GM12878 (cell line): ENCODE data around the gene OSBPL5. TPM values are rescaled to one million over a fixed set of nuclear protein-coding genes. Genes with fewer than 3 reads are reported as not detected.

Source experiments
- ATAC-seq: fragments of 200-7000 bp; cut with Tn5 transposase; 3 replicates; pipeline ENCODE4 v1.9.1; 2020; ENCODE audit warnings: mild to moderate bottlenecking, moderate library complexity
- BruUV-seq: library from RNA; stranded (reverse); fragments of 400-500 nt; replicated peaks from 2 replicates; lab custom pipeline; 2021; lab: Mats Ljungman, UMichigan
- CTCF ChIA-PET: fragments of 300-600 bp; sonication (Branson Sonifier 250); formaldehyde crosslinking; extraction: SDS; loops from one replicate; lab custom pipeline; 2021; ENCODE audit warnings: inconsistent platforms; lab: Yijun Ruan, JAX
- POLR2A ChIA-PET: fragments of 350-600 bp; formaldehyde crosslinking; extraction: SDS; loops from one replicate; lab custom pipeline; 2021; ENCODE audit warnings: inconsistent platforms; lab: Charles Lee
- RAD21 ChIA-PET: fragments of 300-600 bp; sonication (Branson Sonifier 250); formaldehyde crosslinking; loops from one replicate; lab custom pipeline; 2023; ENCODE audit warnings: antibody characterized with exemption; ENCODE audit not compliant: unreplicated experiment; lab: Charles Lee
- SMC1A ChIA-PET: fragments of 300-600 bp; sonication (Branson Sonifier 250); formaldehyde crosslinking; loops from one replicate; lab custom pipeline; 2023; ENCODE audit not compliant: unreplicated experiment, uncharacterized antibody; lab: Charles Lee
- DNase-seq: peaks from one replicate; pipeline ENCODE4 v3.0.0-alpha.2; 2011; ENCODE audit warnings: low read depth, low spot score
- FAIRE-seq: peaks from 3 replicates; lab custom pipeline; 2011; peaks lifted over from hg19 to GRCh38; lab: Jason Lieb, UNC
- H2AFZ ChIP-seq: 2 replicates; pipeline ENCODE4 v1.6.0; 2011; ENCODE audit warnings: low read depth, low read length, control low read depth; ENCODE audit not compliant: control insufficient read depth
- H3K27ac ChIP-seq: 2 replicates; pipeline ENCODE4 v1.5.1; 2011; ENCODE audit warnings: control low read depth; ENCODE audit not compliant: control insufficient read depth, insufficient read depth
- H3K27me3 ChIP-seq, 2 experiments: replicated peaks in 1 of 2; 2 replicates each; pipeline versions ENCODE4 v1.6.0 to v1.6.1; 2011; ENCODE audit warnings: low read length in 1 of 2; ENCODE audit not compliant: control insufficient read depth in 2 of 2, insufficient read depth in 2 of 2
- H3K36me3 ChIP-seq, 2 experiments: 2 replicates each; pipeline ENCODE4 v1.5.1; 2011; ENCODE audit warnings: low read length in 1 of 2; ENCODE audit not compliant: control insufficient read depth in 2 of 2, insufficient read depth in 2 of 2
- H3K4me1 ChIP-seq: 2 replicates; pipeline ENCODE4 v1.6.1; 2011; ENCODE audit warnings: mild to moderate bottlenecking, low read length, moderate library complexity, mixed read lengths; ENCODE audit not compliant: control insufficient read depth, insufficient read depth
- H3K4me2 ChIP-seq: 2 replicates; pipeline ENCODE4 v1.6.0; 2011; ENCODE audit warnings: control low read depth; ENCODE audit not compliant: control insufficient read depth, insufficient read depth
- H3K4me3 ChIP-seq: fragments of 200-600 bp; sonication (generic); 2 replicates; pipeline ENCODE4 v1.5.1; 2016
- H3K79me2 ChIP-seq: 2 replicates; pipeline ENCODE4 v1.6.0; 2011; ENCODE audit warnings: low read length; ENCODE audit not compliant: control insufficient read depth, insufficient read depth
- H3K9ac ChIP-seq: 2 replicates; pipeline ENCODE4 v1.8.0; 2011; ENCODE audit warnings: low read length, control low read depth, mixed read lengths; ENCODE audit not compliant: control insufficient read depth, insufficient read depth
- H3K9me3 ChIP-seq: replicated peaks from 3 replicates; pipeline ENCODE4 v1.5.1; 2011; ENCODE audit warnings: mild to moderate bottlenecking, low read length; ENCODE audit not compliant: control insufficient read depth, insufficient read depth
- H4K20me1 ChIP-seq: 2 replicates; pipeline ENCODE4 v1.6.0; 2011; ENCODE audit not compliant: control insufficient read depth, insufficient read depth
- ASH2L ChIP-seq: fragments of 300-600, 200-600 bp; sonication (generic); IDR thresholded peaks from 2 replicates; pipeline ENCODE4 v1.6.1; 2017; ENCODE audit warnings: low read depth, mild to moderate bottlenecking, borderline replicate concordance
- CBFB ChIP-seq: IDR thresholded peaks from 2 replicates; pipeline ENCODE4 v1.6.1; 2016; ENCODE audit warnings: antibody characterized with exemption, low read depth
- CEBPB ChIP-seq, 2 experiments: fragments of 150-350 bp in 1 of 2; IDR thresholded peaks; 2 replicates each; pipeline ENCODE4 v1.6.1; 2012 to 2014; ENCODE audit warnings: low read depth in 2 of 2, low read length in 2 of 2, borderline replicate concordance in 1 of 2, inconsistent platforms in 1 of 2
- CREM ChIP-seq: IDR thresholded peaks from 2 replicates; pipeline ENCODE4 v1.6.1; 2014; ENCODE audit warnings: antibody characterized with exemption, low read depth
- EP300 ChIP-seq, 2 experiments: fragments of 150-350 bp in 1 of 2; IDR thresholded peaks; 2 replicates each; pipeline ENCODE4 v1.6.1; 2011 to 2012; ENCODE audit warnings: low read depth in 2 of 2, low read length in 2 of 2, borderline replicate concordance in 1 of 2, improper control_type of control experiment in 1 of 2, inconsistent platforms in 1 of 2; ENCODE audit not compliant: control insufficient read depth in 1 of 2
- HDGF ChIP-seq: fragments of 450-650 bp; IDR thresholded peaks from 2 replicates; pipeline ENCODE4 v1.6.1; 2016; ENCODE audit warnings: antibody characterized with exemption
- IKZF2 ChIP-seq, 2 experiments: fragments of 450-650 bp; IDR thresholded peaks; 2 replicates each; pipeline ENCODE4 v1.6.1; 2017; ENCODE audit warnings: mild to moderate bottlenecking in 2 of 2, moderate library complexity in 2 of 2
- MTA2 ChIP-seq: fragments of 450-650 bp; IDR thresholded peaks from 2 replicates; pipeline ENCODE4 v1.6.1; 2016; ENCODE audit warnings: low read depth, mild to moderate bottlenecking, moderate library complexity
- NR2C1 ChIP-seq: fragments of 450-650 bp; IDR thresholded peaks from 2 replicates; pipeline ENCODE4 v1.6.1; 2017; ENCODE audit warnings: antibody characterized with exemption, mild to moderate bottlenecking, moderate library complexity
- POLR2AphosphoS5 ChIP-seq: IDR thresholded peaks from 2 replicates; pipeline ENCODE4 v1.6.1; 2011; ENCODE audit warnings: mild to moderate bottlenecking, low read length, inconsistent platforms
- TCF7 ChIP-seq: IDR thresholded peaks from 2 replicates; pipeline ENCODE4 v1.6.1; 2014; ENCODE audit warnings: antibody characterized with exemption, borderline replicate concordance
- ZNF207 ChIP-seq: fragments of 450-650 bp; IDR thresholded peaks from 2 replicates; pipeline ENCODE4 v1.6.1; 2014; ENCODE audit warnings: antibody characterized with exemption, mild to moderate bottlenecking, borderline replicate concordance
- ZZZ3 ChIP-seq: IDR thresholded peaks from 2 replicates; pipeline ENCODE4 v1.6.1; 2011; ENCODE audit warnings: low read depth; ENCODE audit not compliant: control insufficient read depth, insufficient read length
- WGBS: methylation state at CpG from one replicate; pipeline ENCODE4 v1.1.6; 2016; ENCODE audit warnings: low lambda C conversion rate; ENCODE audit not compliant: insufficient replicate concordance, insufficient coverage; ENCODE audit errors: missing lambda C conversion rate; 5-methylcytosine and 5-hydroxymethylcytosine counted together
- in situ Hi-C: fragments of 300-500 bp; cut with MboI; formaldehyde crosslinking; loops from 9 replicates; pipeline ENCODE4 v1.14.3; 2018; ENCODE audit warnings: mixed read lengths
- intact Hi-C: fragments of 100-400 bp; cut with micrococcal nuclease; formaldehyde crosslinking; loops from one replicate; pipeline ENCODE4 v1.14.2; 2022; ENCODE audit not compliant: unreplicated experiment
- polyA plus RNA-seq, 11 experiments: library from polyadenylated mRNA; depleted of rRNA in 4 of 11; unstranded in 6 of 11; stranded (reverse) in 5 of 11; fragments of >200 nt; fragmentation: Nextera tagmentation in 4 of 11; fragmentation: Illumina TruSeq in 1 of 11; extraction: Ambion mirVana in 4 of 11; extraction: Trizol in 1 of 11; gene quantifications; 1 replicate in 1 of 11; 2 replicates in 10 of 11; pipeline versions ENCODE4 v1.2.1 to v1.2.3, GENCODE V29; 2011 to 2016; ENCODE audit warnings: inconsistent platforms in 2 of 11, missing spikeins in 2 of 11, low read depth in 1 of 11
- total RNA-seq, 4 experiments: library from RNA; depleted of rRNA in 3 of 4; stranded (reverse); fragments of >200 nt in 3 of 4; fragmentation: Illumina TruSeq in 1 of 4; extraction: Trizol in 1 of 4; gene quantifications; 2 replicates each; pipeline versions ENCODE4 v1.2.1 to v1.2.3, GENCODE V29; 2013 to 2021
- TF ChIP-seq, protein P1 (sequence below): fragments of 450-650 bp; IDR thresholded peaks from 2 replicates; pipeline ENCODE4 v1.6.1; 2016; ENCODE audit warnings: mild to moderate bottlenecking
- TF ChIP-seq, protein P2 (sequence below): fragments of 450-650 bp; formaldehyde crosslinking; IDR thresholded peaks from 2 replicates; pipeline ENCODE4 v1.4.0; 2020; ENCODE audit warnings: mild to moderate bottlenecking, moderate library complexity

OSBPL5 gene
- total and polyA plus RNA-seq, 10 of the 15 experiments (the other 5 are each of a cell fraction or from before 2014, with no cell fraction given) = not detected

DNA sequence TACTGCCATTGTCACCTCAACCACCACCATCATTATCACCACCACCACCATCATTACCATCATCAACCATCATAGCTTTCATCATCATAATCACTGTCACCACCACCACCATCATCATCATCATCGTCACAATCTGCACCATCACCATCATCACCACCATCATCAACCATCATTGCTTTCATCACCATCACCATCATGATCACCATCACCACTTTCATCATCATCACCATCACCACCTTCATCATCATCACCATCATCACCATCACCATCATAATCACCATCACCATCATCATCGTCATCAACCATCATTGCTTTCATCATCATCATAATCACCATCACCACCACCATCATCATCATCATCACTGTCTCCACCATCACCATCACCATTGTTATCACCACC lies 8.7 kb upstream of the OSBPL5 start:
- no TSS peak for BruUV-seq
- no peak overlapping the region for H3K4me2 ChIP-seq
- intact Hi-C loops = no loop called here
- DNase-seq = no peak
- TF ChIP-seq, protein P1, sequence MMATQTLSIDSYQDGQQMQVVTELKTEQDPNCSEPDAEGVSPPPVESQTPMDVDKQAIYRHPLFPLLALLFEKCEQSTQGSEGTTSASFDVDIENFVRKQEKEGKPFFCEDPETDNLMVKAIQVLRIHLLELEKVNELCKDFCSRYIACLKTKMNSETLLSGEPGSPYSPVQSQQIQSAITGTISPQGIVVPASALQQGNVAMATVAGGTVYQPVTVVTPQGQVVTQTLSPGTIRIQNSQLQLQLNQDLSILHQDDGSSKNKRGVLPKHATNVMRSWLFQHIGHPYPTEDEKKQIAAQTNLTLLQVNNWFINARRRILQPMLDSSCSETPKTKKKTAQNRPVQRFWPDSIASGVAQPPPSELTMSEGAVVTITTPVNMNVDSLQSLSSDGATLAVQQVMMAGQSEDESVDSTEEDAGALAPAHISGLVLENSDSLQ = no peak
- TF ChIP-seq ZZZ3 = no peak
- TF ChIP-seq EP300 (IDR thresholded peaks at IDR 0.05; ENCODE audit: borderline replicate concordance in 1 of 2, control insufficient read depth in 1 of 2, low read depth in 2 of 2, low read length in 2 of 2) = no peak
- TF ChIP-seq CBFB = no peak
- TF ChIP-seq IKZF2 (IDR thresholded peaks at IDR 0.05) = no peak
- no peak for TF ChIP-seq ASH2L
- TF ChIP-seq ZNF207 = no peak
- no peak for TF ChIP-seq NR2C1
- no peak for TF ChIP-seq POLR2AphosphoS5
- TF ChIP-seq, protein P2, sequence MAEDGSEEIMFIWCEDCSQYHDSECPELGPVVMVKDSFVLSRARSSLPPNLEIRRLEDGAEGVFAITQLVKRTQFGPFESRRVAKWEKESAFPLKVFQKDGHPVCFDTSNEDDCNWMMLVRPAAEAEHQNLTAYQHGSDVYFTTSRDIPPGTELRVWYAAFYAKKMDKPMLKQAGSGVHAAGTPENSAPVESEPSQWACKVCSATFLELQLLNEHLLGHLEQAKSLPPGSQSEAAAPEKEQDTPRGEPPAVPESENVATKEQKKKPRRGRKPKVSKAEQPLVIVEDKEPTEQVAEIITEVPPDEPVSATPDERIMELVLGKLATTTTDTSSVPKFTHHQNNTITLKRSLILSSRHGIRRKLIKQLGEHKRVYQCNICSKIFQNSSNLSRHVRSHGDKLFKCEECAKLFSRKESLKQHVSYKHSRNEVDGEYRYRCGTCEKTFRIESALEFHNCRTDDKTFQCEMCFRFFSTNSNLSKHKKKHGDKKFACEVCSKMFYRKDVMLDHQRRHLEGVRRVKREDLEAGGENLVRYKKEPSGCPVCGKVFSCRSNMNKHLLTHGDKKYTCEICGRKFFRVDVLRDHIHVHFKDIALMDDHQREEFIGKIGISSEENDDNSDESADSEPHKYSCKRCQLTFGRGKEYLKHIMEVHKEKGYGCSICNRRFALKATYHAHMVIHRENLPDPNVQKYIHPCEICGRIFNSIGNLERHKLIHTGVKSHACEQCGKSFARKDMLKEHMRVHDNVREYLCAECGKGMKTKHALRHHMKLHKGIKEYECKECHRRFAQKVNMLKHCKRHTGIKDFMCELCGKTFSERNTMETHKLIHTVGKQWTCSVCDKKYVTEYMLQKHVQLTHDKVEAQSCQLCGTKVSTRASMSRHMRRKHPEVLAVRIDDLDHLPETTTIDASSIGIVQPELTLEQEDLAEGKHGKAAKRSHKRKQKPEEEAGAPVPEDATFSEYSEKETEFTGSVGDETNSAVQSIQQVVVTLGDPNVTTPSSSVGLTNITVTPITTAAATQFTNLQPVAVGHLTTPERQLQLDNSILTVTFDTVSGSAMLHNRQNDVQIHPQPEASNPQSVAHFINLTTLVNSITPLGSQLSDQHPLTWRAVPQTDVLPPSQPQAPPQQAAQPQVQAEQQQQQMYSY (CRISPR knock-in tag) = no peak
- no peak for TF ChIP-seq MTA2
- TF ChIP-seq CREM = no peak
- TF ChIP-seq CEBPB (IDR thresholded peaks at IDR 0.05; ENCODE audit: borderline replicate concordance in 1 of 2, low read depth in 2 of 2, low read length in 2 of 2) = no peak
- TF ChIP-seq HDGF = no peak
- TF ChIP-seq TCF7 = no peak
- TF ChIP-seq, all 136 proteins: peak for 0
- Histone ChIP-seq H4K20me1 (no peaks in the 10 kb centered on the region), H3K4me3 (no peak overlapping the region), H3K9ac (no peak overlapping the region), H3K27ac (no peak overlapping the region), H3K9me3 (no peaks in the 10 kb centered on the region; the same call in 2 of the 3 replicates), H3K79me2 (no peaks in the 10 kb centered on the region), H2AFZ (no peak overlapping the region), H3K4me1 (no peaks in the 10 kb centered on the region), H3K27me3 (peaks cover 0 to 2% of the 10 kb centered on the region in 2 experiments; a peak in 1 of 4 replicates), H3K36me3 (no peaks in the 10 kb centered on the region)
- in situ Hi-C loops = no loop called here
- POLR2A ChIA-PET = no interaction called here
- SMC1A ChIA-PET = no interaction called here
- RAD21 ChIA-PET = no interaction called here
- CTCF ChIA-PET = no interaction called here
- ATAC-seq (no peak), FAIRE-seq (peak; percentile 49)
- 42% methylated on average over 2 of the region's 2 CpGs for WGBS
